Tibial nerve (tissue), 4 donors: Measurements from ENCODE around the gene LSAMP. TPM values are rescaled to one million over a fixed set of nuclear protein-coding genes. Genes with fewer than 3 reads are reported as not detected.
"Not testable (repeated sequence)": the region's sequence is repeated elsewhere in the genome, so short reads cannot be mapped to it uniquely, and the experiment has no call there.

ENCODE experiments used
- DNase-seq, 2 donors: peaks; one replicate each; pipeline ENCODE4 v3.0.0-alpha.2; 2019; ENCODE audit warnings: low spot score in 2 of 2
- H3K27ac ChIP-seq, 4 donors: fragments of 200-600 bp; sonication (generic) in 3 of 4; one replicate each; pipeline ENCODE4 v1.5.1; 2017 to 2019; ENCODE audit warnings: mild to moderate bottlenecking in 1 of 4
- H3K27me3 ChIP-seq, 2 donors: fragments of 200-600 bp; sonication (generic) in 1 of 2; one replicate each; pipeline versions ENCODE4 v1.5.1 to v1.6.0; 2017 to 2019
- H3K36me3 ChIP-seq, 3 donors: fragments of 200-600 bp; sonication (generic); one replicate each; pipeline ENCODE4 v1.5.1; 2018 to 2019
- H3K4me1 ChIP-seq, 4 donors: fragments of 200-600 bp; sonication (generic) in 3 of 4; one replicate each; pipeline ENCODE4 v1.5.1; 2017 to 2019
- H3K4me3 ChIP-seq, 4 donors: fragments of 200-600 bp; sonication (generic) in 3 of 4; one replicate each; pipeline ENCODE4 v1.5.1; 2017 to 2019; ENCODE audit warnings: mild to moderate bottlenecking in 1 of 4, moderate library complexity in 1 of 4
- H3K9me3 ChIP-seq, 4 donors: fragments of 200-600 bp; sonication (generic) in 3 of 4; one replicate each; pipeline ENCODE4 v1.5.1; 2017 to 2019
- CTCF ChIP-seq, 5 experiments: fragments of 200-600 bp in 3 of 5; fragments of 450-650 bp in 2 of 5; sonication (generic) in 3 of 5; IDR thresholded peaks; one replicate each; pipeline ENCODE4 v1.5.1; 2016 to 2019; ENCODE audit warnings: antibody characterized with exemption in 5 of 5, mild to moderate bottlenecking in 3 of 5, moderate library complexity in 2 of 5
- EP300 ChIP-seq, 2 donors: sonication (generic); formaldehyde crosslinking; IDR thresholded peaks; one replicate each; pipeline ENCODE4 v1.6.1; 2017; ENCODE audit warnings: antibody characterized with exemption in 2 of 2, mild to moderate bottlenecking in 1 of 2
- POLR2A ChIP-seq, 2 donors: fragments of 450-650 bp; IDR thresholded peaks; one replicate each; pipeline ENCODE4 v1.6.1; 2017; ENCODE audit warnings: antibody characterized with exemption in 2 of 2, mild to moderate bottlenecking in 2 of 2, moderate library complexity in 2 of 2
- whole genome bisulfite sequencing, 2 donors: methylation state at CpG; one replicate each; pipeline ENCODE4 v1.1.5; 2018; 5-methylcytosine and 5-hydroxymethylcytosine counted together
- total RNA-seq, 4 donors: library from RNA; depleted of rRNA; stranded (reverse); fragments of >200 nt; gene quantifications; one replicate each; pipeline ENCODE4 v1.1.0, GENCODE V29; 2016

LSAMP gene
- total RNA-seq, 4 donors from 2014 or later, result 3.6 to 6.1 (median 4.2) TPM

- Histone ChIP-seq H3K4me3 (no peak overlapping the region), H3K27me3 (no peaks in the 10 kb centered on the region), H3K9me3 (no peaks in the 10 kb centered on the region), H3K4me1 (no peaks in the 10 kb centered on the region), H3K27ac (no peak overlapping the region), H3K36me3 (no peaks in the 10 kb centered on the region)
- 94 to 100% methylated on average over 1 of the region's 1 CpG for WGBS, 2 donors
- DNase-seq, result no peak
- TF ChIP-seq CTCF (IDR thresholded peaks at IDR 0.05), result no peak
- no peak for TF ChIP-seq EP300 (IDR thresholded peaks at IDR 0.05)
- TF ChIP-seq POLR2A (IDR thresholded peaks at IDR 0.05), result no peak
Observed at GRCh38 chr3:116077059-116077458, 368.2 kb downstream of the LSAMP start.

GRCh38 chr3:116070516-116071278 lies 374.6 kb downstream of the LSAMP start:
- not testable (repeated sequence) for H3K4me1 ChIP-seq, DNase-seq, H3K36me3 ChIP-seq, H3K9me3 ChIP-seq, H3K4me3 ChIP-seq, H3K27ac ChIP-seq, H3K27me3 ChIP-seq
- 95% methylated on average over 8 of the region's 8 CpGs for WGBS, 2 donors

- no peaks in the 10 kb centered on the region for H3K27me3 ChIP-seq
- TF ChIP-seq POLR2A (IDR thresholded peaks at IDR 0.05) (no peak), EP300 (IDR thresholded peaks at IDR 0.05) (no peak), CTCF (IDR thresholded peaks at IDR 0.05) (no peak)
- no peak overlapping the region for H3K4me3 ChIP-seq
- no peak overlapping the region for H3K27ac ChIP-seq
- no peaks in the 10 kb centered on the region for H3K36me3 ChIP-seq
- H3K9me3 ChIP-seq, result no peaks in the 10 kb centered on the region
- DNase-seq, result no peak
- no peaks in the 10 kb centered on the region for H3K4me1 ChIP-seq
- WGBS, 2 donors, result 66 to 83% methylated on average over 2 of the region's 2 CpGs
Observed at GRCh38 chr3:116070061-116070460, 375.2 kb downstream of the LSAMP start.

GRCh38 chr3:116069024-116069423 lies 376.3 kb downstream of the LSAMP start:
- TF ChIP-seq POLR2A (IDR thresholded peaks at IDR 0.05) (no peak), CTCF (IDR thresholded peaks at IDR 0.05) (no peak), EP300 (IDR thresholded peaks at IDR 0.05) (no peak)
- Histone ChIP-seq H3K27ac (no peak overlapping the region), H3K4me1 (no peaks in the 10 kb centered on the region), H3K36me3 (no peaks in the 10 kb centered on the region), H3K4me3 (no peak overlapping the region), H3K9me3 (no peaks in the 10 kb centered on the region), H3K27me3 (no peaks in the 10 kb centered on the region)
- DNase-seq, result no peak
- 63 to 68% methylated on average over 4 of the region's 4 CpGs for WGBS, 2 donors

GRCh38 chr3:116067326-116067725 lies 378.0 kb downstream of the LSAMP start:
- H3K9me3 ChIP-seq, result no peaks in the 10 kb centered on the region
- no peak overlapping the region for H3K27ac ChIP-seq
- 83 to 90% methylated on average over 4 of the region's 4 CpGs for WGBS, 2 donors
- H3K27me3 ChIP-seq, result no peaks in the 10 kb centered on the region
- no peak overlapping the region for H3K4me3 ChIP-seq
- DNase-seq, result no peak
- no peaks in the 10 kb centered on the region for H3K4me1 ChIP-seq
- no peak for TF ChIP-seq POLR2A (IDR thresholded peaks at IDR 0.05)
- TF ChIP-seq CTCF (IDR thresholded peaks at IDR 0.05), result no peak
- TF ChIP-seq EP300 (IDR thresholded peaks at IDR 0.05), result no peak
- H3K36me3 ChIP-seq, result no peaks in the 10 kb centered on the region
